HG03103 (cell line): ENCODE data around the gene DCUN1D2.

Experiments
- ATAC-seq: cut with Tn5 transposase; IDR thresholded peaks from one replicate; pipeline ENCODE4 v1.9.1; 2021; ENCODE audit warnings: low read depth; ENCODE audit not compliant: unreplicated experiment

The DCUN1D2 gene

GRCh38 chr13:113520571-113520970 is 30.1 kb upstream of the DCUN1D2 start:
- ATAC-seq, result no peak

GRCh38 chr13:113519556-113519955 is 29.0 kb upstream of the DCUN1D2 start:
- ATAC-seq, result no peak

GRCh38 chr13:113518076-113518803 is 27.7 kb upstream of the DCUN1D2 start:
- ATAC-seq, result no peak

GRCh38 chr13:113514847-113515246 is 24.3 kb upstream of the DCUN1D2 start:
- no peak for ATAC-seq

GRCh38 chr13:113513761-113514160 is 23.2 kb upstream of the DCUN1D2 start:
- no peak for ATAC-seq

- no peak for ATAC-seq
These were observed 20.9 kb upstream of the DCUN1D2 start for GRCh38 chr13:113511361-113511760.

- no peak for ATAC-seq
These were observed 20.4 kb upstream of the DCUN1D2 start for GRCh38 chr13:113510871-113511270.

- ATAC-seq, result no peak
These were observed 19.5 kb upstream of the DCUN1D2 start for GRCh38 chr13:113509989-113510388.

- ATAC-seq, result no peak
These were observed 18.2 kb upstream of the DCUN1D2 start for GRCh38 chr13:113508521-113509254.

- ATAC-seq, result no peak
These were observed 17.2 kb upstream of the DCUN1D2 start for GRCh38 chr13:113507505-113508345.

- no peak for ATAC-seq
These were observed 16.4 kb upstream of the DCUN1D2 start for GRCh38 chr13:113506871-113507388.

- ATAC-seq, result no peak
These were observed 15.6 kb upstream of the DCUN1D2 start for GRCh38 chr13:113506025-113506685.

- ATAC-seq, result no peak
These were observed 12.2 kb upstream of the DCUN1D2 start for GRCh38 chr13:113502686-113503085.

GRCh38 chr13:113500530-113501265 is 10.2 kb upstream of the DCUN1D2 start:
- ATAC-seq, result no peak

- no peak for ATAC-seq
These were observed 9.4 kb upstream of the DCUN1D2 start for GRCh38 chr13:113499936-113500335.

GRCh38 chr13:113498905-113499304 is 8.4 kb upstream of the DCUN1D2 start:
- ATAC-seq, result no peak

- no peak for ATAC-seq
These were observed 6.7 kb upstream of the DCUN1D2 start for GRCh38 chr13:113497217-113497616.

GRCh38 chr13:113495494-113496210 is 5.1 kb upstream of the DCUN1D2 start:
- ATAC-seq, result no peak

GRCh38 chr13:113493315-113493951 is 2.9 kb upstream of the DCUN1D2 start:
- ATAC-seq, result no peak
